GM19395 (cell line): ENCODE measurements around the gene COBLL1.

Source experiments
- ATAC-seq: cut with Tn5 transposase; IDR thresholded peaks from one replicate; pipeline ENCODE4 v1.9.1; 2021; ENCODE audit warnings: mild to moderate bottlenecking, moderate library complexity; ENCODE audit not compliant: unreplicated experiment

Gene COBLL1

DNA sequence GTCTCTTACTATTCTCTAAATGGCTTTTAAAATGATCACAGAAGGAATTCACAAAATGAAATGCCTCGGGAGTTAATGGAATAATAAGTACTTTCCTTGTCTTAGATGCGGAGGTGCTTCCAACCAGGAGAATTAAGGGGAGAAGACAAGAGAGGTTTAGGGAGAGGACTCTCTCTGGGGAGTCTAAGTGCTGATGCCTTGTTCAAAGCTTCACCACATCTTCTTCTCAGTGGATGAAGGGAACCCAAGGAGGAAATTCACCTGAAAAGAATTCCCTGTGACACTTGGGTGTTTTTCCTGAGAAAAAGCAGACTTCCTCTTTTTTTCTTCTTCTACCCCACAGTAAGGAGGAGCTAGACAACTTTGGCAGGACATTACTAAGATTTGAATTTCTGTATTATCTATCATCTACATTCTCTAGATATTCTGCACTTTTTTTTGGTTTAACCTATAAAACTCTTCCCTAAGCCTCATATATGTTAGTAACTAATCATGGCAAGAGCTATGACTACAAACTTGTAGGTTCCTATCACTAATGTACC, 150.2 kb downstream of the COBLL1 start:
- no peak for ATAC-seq

DNA sequence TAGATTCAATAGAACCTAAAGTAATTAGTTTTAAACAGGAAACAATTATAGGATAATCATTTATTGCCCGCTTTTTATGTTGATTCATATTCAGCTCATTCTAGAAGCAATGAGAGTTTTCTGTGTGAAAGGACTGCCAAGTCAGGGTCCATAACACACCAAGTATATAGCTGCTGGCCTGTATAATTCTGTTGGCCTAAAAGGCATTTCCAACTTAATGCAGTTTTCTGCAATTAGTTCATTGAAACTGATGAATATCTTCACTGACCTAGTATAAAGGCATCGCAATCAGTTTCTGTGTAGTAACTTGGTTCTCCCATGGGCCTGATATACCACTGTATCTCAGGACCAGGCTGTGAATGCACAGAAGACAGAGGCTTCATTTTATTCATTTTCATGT, 151.3 kb downstream of the COBLL1 start:
- ATAC-seq, result no peak

DNA sequence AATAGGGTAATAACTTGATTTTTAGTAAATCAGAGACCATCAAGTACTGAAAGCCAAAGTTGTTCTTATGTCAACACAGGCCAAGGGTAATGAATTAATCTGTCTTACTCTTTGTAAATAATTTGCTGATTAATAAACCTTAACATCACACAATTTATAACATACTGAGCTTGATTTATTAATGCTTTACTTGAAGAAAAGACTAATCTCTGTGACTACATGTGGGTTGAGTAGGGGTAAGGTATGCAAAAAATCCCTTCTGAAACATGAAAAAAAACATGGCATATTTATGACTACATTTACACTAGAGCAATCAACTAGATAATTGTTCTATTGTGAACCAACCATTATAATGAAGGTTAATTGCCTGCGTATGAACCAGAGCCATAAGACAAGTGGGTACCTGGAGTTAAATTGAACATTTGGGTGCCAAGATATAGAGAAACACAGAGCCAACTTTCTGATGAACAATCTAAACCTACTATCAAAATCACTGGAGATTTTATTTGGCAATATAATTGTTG, 152.7 kb downstream of the COBLL1 start:
- no peak for ATAC-seq

DNA sequence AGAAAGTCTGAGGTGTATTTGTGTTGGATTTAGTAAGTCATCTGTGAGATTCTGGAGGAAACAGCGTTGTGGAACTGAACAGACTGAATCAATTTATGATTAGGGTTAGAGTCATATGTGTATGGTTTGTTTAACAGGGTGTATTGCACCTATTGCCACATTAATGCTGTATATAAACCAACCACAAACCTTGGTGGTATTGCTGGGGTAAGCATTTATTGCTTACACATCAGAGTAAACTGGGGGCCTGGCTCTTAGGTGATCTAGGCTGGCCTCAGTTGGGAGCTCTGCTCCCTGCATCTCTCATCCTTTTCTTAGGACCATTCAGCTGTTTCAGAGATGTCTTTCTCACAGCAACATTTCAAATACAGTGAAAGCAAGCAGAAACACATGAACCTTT, 160.6 kb downstream of the COBLL1 start:
- ATAC-seq, result no peak

DNA sequence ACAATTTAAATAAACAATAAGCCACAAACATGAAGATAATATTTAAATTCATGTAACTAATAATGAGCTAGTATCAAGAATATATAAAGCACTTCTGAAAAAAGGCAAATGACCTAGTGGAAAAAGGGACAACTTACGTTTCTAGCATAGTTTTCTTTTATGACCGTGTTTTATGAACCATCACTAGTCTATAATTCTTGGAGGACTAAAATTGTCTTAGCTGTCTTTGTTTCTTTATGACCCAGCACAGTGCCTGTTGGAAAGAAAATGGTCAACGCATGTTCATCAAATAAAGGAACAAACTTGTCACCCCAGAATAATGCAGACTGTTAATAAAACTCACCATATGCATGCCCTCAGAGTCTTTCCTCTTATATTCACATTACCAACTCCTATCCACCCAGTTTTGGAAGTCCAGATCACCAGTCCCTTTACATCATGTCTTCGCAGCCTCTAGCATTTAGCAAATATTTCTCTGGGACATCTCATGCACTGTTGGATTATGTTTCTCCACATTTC, 162.9 kb downstream of the COBLL1 start:
- no peak for ATAC-seq

DNA sequence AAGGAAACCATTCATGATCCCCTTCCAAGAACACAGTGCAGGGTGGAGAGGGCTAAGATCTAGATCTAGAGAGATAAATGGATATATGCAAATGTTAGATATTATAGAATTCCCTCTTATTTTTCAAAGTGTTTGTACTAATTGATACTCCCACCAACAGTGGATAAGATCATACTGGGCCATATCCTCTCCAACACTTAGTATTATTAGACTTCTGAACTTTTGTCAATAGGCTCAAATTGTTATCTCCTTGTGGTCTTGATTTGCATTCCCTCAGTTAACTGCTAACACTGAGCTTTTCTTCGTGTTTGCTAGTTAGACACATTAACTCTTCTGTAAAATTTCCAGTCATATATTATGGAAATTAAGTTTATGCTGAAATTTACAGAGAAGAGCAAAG, 163.9 kb downstream of the COBLL1 start:
- no peak for ATAC-seq

DNA sequence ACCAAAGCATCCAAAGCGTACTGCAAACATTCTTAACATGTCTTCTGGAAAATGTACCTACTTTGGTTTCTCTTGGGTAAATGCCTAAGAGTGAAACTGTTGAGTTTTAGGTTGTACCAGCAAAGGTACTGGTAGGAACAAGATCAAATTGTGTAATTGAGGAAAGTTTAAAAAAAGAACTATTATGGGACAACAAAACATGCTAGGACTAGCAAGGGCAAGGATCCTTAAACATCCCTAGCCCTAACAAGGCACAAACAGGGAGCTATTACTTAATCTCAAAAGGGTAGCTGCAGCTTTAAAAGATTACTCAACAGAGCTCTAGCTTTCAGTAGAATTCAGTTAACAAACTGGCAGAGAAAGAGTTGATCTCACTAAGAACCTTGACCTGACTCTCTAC, 164.4 kb downstream of the COBLL1 start:
- ATAC-seq, result no peak

DNA sequence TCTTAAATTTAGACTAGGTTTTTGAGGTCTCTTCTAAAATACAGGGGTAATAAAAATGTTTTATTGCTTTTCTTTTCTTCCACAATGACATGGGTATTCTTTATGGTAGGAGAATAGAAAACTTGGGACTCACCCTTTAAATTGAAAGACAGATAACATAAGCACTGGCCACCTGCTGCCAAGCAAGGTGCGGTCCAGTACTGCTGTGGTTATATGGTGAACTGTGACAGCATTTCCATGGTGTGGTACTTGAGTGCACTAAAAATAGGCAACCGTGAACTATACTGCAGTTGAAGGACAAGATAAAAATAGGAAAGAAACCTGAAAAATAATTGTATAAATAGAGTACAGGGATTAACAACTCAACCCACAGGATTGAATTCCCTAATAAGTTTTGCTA, 165.9 kb downstream of the COBLL1 start:
- ATAC-seq, result no peak

DNA sequence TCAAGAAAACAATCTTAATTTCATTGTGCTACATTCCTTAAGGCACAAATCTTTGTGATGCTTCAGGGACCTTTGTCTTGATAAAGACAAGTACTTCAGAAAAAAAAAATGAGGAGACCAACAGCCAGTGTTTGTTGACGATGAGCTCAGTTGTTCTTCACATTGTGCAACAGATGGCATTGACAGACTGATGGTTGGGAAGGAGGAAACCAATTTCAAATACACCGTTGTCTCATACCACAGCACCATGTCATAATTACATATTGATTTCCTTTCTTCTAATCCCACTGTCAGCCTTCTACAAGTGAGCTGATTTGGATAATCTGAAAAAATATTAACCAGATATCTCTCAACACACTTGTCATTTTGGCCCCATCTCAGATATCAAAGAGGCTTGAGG, 166.6 kb downstream of the COBLL1 start:
- no peak for ATAC-seq

DNA sequence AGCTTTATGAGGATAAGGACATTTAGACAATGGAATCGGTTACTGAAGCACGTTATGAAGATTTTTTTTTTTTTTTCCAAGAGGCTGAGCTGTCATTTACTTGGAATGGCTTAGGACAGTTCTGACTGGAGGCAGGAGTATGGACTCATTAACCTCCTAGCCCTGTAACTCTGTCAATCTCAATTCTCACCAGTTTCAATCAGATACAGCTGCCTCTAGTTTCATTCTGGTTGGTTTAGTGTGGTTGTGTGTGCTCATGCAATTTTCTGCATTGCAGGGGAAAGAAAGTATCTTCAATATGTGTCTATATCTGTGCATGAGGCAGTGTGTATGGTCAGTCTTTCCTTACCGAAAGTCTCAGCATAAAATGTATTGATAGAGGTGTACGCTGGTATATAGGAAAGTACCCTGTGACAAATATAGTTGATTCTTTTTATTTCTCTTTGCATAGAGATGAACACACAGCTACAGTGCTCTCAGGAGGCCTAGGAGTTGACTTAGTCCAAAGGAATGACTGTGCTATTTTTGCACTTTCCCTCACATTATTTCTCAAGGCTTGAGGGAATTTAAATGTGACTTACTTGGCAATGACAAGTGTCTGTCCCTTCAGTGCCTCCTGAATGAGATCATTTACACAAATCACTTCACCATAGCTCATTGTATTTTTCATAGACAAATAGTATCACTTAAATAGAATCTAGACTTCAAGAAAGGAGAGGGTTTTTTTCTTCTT, 169.8 kb downstream of the COBLL1 start:
- no peak for ATAC-seq

DNA sequence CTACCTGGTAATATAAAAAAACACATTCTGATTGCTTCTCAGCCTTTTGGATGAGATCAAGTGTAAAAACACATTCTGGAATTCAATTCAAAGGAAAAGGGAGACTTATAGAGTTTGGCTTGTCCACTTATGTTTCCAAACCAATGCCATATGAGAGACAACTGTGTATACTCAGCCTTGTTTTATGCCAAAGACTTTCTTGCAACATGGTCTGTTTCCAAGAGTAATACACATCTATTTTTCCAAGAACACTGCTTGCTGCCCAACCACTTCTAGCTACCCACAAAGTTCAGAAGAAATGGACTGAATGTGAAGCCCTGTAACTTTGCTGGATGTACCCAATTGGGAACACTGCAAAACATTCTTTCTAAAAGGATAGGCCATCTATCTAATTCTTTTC, 172.3 kb downstream of the COBLL1 start:
- ATAC-seq, result no peak

DNA sequence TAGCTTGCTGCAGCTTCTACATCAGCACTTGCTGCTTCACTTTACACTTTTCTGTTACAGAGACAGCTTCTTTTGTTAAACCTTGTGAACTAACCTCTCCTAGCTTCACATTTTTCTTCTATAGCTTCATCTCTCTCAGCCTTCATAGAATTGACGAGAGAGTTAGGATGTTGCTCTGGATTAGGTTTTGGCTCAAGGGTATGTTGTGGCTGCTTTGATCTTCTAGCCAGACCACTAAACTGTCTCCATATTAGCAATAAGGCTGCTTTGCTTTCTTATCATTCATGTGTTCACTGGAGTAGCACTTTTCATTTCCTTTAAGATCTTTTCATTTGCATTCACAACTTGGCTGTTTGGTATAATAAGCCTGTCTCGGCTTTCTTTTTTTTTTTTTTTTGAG, 174.1 kb downstream of the COBLL1 start:
- ATAC-seq, result no peak

DNA sequence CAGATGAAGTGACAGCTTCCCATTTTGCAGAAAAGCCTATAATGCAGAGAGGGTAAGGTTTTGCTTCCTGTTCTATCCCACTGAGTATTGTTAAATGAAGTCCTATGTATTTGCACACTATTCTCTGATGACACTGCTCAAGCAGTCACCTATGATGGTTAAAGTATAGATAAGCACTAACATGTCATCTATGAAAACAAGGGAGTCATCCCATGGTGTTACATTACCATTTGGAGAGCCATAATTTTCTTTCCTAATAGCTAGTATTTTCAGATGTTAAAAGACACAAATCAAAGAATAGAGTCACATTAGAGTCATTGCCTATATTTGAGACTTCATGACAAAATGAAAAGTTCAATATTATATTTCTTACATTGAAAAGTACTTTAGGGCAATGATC, 177.6 kb downstream of the COBLL1 start:
- no peak for ATAC-seq

DNA sequence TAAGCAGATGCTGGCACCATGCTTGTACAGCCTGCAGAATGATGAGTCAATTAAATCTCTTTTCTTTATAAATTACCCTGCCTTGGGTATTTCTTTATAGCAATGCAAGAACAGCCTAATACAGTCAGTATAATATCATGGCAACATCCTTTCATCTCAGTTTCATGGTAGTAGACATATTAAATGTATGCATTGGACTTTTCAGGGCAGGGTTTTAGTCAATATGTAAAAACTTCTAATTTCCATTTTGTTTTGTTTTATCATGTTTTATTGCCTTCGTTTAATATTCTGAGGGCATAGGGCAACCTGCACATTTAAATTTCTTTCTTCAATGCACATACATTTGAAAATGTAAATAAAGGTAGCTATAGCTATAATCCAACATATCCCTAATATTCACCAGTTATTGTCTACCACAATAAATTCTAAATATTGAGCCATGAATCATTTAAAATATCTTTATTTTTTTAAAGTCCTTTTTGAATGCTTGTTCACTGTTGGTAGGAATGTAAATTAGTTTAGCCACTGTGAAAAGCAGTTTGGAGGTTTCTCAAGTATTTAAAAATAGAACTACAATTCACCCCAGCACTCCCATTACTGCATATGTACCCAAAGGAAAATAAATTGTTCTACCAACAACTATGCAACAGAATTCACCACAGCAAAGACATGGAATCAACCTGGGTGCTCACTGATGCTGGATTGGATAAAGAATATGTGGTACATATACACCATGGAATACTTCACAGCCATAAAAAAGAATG, 178.6 kb downstream of the COBLL1 start:
- no peak for ATAC-seq

DNA sequence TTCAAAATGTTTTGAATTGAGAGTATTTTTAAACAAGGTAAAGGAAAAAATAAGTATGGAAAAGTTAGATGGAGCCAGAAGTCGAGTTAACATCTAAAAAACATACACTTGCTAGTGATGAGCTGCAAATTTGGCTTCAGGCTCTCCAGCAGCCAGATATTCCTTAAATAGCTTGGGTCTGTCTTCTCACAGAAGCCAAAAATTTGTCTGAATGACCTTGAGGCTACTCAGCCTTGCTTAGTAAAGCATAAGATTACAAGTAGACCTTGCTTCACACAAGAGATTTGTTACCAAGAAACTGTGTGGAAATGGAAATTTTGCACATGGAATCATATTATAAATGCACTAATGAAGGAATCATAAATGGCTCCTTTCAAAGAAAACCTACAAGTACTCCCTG, 179.6 kb downstream of the COBLL1 start:
- ATAC-seq, result no peak

DNA sequence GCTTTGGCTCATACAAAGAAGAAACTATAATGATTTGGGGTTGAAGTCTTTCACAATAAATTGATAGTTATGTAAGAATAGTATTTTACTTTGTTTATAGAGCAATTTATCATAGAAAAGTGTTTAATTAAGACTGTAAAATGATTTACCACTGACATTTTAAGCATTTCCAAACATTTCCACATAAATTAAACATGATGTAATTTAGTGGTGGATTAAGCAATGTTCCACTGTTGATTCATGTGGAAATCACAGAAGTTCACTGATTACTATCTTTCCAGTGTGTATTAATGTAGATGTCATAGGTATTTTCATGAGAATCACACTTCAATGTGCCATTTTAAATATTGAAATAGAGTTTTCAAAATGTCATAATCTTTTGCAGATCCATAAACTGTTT, 180.3 kb downstream of the COBLL1 start:
- no peak for ATAC-seq

DNA sequence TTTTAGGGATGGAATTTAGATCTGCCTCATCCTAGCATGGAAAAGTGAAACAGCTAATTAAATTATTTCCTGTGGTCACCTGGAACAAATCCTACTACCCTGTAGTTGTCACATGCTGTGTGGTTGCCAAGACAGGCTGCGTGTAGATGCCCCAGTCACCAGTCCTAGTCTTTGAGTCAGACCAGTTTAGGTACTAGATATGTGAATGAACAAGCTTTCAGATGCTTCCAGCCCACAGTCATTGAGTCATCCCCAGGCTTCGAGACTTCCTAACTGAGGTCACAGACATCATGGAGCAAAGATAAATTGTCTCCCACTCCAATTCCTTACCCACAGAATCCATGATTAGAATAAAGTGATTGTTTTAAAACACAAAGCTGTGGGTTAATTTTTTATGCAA, 184.5 kb downstream of the COBLL1 start:
- no peak for ATAC-seq

DNA sequence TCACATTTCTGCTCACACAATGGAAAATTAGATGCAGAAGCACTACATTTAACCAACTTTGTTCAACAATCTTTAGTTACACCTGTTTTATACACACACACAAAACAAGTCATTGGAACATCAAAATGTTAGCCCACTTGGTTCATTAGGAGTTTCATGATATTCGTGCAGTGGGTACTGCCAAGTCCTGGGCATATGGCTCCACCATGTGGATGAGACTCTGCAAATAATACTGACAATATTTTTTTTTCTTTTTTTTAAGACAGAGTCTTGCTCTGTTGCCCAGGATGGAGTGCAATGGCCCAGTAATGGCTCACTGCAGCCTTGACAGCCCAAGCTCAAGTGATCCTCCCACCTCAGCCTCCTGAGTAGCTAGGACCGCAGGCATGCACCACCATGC, 185.9 kb downstream of the COBLL1 start:
- no peak for ATAC-seq

DNA sequence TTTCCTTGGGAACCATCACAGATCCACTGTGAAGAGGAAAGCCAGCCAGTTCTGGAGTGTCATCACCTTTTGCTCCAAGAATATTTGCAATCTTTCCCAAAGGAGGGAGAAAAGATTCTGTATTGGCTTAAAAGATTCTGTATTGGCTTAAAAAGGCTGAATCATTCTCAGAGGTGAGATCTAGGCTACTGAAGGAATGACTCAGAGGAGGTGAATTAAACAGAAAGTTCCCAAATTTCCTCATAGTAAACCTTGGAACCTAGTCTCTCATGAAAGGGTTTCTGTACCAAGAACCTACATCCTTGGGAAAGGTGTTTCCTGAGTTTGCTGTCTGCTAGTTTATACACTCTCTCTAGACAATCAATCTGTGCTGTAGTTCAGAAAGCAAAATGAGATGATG, 186.3 kb downstream of the COBLL1 start:
- ATAC-seq, result no peak

DNA sequence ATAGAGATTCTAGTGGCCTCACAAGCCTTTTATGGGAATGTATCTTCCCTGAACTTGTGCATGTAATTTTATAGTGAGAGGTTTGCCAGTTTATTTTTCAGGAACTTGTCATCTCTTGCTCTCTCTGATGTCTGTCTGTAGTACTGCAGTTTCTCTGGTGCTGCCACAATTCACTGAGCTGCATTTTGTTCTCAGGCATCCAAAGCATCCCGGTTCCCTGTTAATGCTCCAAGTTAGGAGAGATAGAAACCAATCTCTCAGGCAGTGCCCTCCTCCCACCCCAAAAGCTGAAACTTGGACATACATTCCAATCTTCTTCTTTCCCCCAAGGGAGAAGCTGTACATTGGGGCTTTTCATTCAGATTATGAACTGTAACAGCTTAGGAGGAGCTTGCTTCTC, 190.3 kb downstream of the COBLL1 start:
- no peak for ATAC-seq

DNA sequence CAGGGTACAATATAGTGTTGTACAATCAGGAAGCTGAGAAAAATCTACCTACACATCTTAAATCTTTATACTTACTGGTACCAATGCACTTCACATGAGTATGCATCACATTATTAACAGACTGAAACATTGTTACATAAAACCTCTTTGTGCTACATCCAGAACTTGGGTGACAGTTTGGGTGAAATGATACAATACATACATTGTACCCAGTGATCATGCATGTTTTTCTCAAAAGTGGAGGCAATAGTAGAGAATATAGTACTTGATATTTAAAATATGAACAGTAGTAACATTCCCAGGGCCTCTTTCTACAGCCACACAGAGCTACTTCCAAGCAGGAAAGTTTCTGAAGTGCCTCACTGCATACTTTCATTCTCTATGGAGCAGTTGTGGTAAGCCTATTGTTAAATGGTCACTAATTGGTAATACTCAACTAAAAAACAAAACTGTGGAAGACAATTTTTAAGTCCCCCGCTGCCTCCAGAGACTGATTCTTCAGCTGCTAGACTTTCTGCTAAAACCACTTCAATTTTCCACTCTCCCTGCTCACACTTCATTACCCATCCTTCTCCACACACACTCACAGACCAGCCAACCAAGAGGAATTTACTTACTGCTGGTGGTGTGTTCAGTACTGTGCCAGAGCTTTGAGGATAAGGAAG, 197.5 kb downstream of the COBLL1 start:
- no peak for ATAC-seq
